Measurements from ENCODE around the gene RPSA. TPM values are rescaled to one million over a fixed set of nuclear protein-coding genes. Genes with fewer than 3 reads are reported as not detected.

The RPSA gene
- total RNA-seq, 1 donor from 2014 or later = 716 TPM

GRCh38 chr3:39428745-39429201 lies 22.3 kb downstream of the RPSA start:
- DNase-seq = no peak
- TF ChIP-seq, protein P1, sequence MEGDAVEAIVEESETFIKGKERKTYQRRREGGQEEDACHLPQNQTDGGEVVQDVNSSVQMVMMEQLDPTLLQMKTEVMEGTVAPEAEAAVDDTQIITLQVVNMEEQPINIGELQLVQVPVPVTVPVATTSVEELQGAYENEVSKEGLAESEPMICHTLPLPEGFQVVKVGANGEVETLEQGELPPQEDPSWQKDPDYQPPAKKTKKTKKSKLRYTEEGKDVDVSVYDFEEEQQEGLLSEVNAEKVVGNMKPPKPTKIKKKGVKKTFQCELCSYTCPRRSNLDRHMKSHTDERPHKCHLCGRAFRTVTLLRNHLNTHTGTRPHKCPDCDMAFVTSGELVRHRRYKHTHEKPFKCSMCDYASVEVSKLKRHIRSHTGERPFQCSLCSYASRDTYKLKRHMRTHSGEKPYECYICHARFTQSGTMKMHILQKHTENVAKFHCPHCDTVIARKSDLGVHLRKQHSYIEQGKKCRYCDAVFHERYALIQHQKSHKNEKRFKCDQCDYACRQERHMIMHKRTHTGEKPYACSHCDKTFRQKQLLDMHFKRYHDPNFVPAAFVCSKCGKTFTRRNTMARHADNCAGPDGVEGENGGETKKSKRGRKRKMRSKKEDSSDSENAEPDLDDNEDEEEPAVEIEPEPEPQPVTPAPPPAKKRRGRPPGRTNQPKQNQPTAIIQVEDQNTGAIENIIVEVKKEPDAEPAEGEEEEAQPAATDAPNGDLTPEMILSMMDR (IDR thresholded peaks at IDR 0.05; ENCODE audit: partially characterized antibody, unreplicated experiment) = no peak

DNA sequence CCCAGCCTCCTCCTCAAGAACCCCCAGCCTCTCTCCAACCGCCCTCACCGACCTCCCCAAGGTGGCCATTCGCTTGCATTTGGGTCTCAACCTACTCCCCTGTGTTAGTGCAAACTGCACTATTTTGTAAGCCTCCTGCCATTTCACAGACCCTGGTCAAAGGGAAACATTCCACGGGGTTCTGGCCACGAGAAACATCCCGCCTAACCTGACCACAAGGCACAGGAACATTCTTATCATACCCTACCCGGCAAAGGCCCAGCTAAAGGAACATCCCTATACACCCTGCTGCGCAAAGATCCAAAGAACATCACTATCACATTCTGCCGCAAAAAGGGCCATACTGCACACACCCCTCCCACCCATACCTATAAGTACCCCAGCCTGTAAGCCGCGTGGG lies 22.9 kb downstream of the RPSA start:
- TF ChIP-seq, protein P1 (IDR thresholded peaks at IDR 0.05; ENCODE audit: partially characterized antibody, unreplicated experiment) = no peak
- no peaks in the 10 kb centered on the region for H3K4me1 Mint-ChIP-seq (ENCODE audit: low read depth, unreplicated experiment)
- no peak overlapping the region for H3K4me3 Mint-ChIP-seq (ENCODE audit: unreplicated experiment)
- H3K9me3 Mint-ChIP-seq (ENCODE audit: unreplicated experiment) = no peaks in the 10 kb centered on the region
- no peaks in the 10 kb centered on the region for H3K27me3 Mint-ChIP-seq (ENCODE audit: unreplicated experiment)
- no peak for DNase-seq
- H3K27ac Mint-ChIP-seq (ENCODE audit: unreplicated experiment) = no peak overlapping the region
- H3K36me3 Mint-ChIP-seq (ENCODE audit: unreplicated experiment) = no peaks in the 10 kb centered on the region

More at GRCh38 chr3:39428745-39429201, 22.3 kb downstream of the RPSA start:
- Mint-ChIP-seq H3K4me3 (ENCODE audit: unreplicated experiment) (no peak overlapping the region), H3K4me1 (ENCODE audit: low read depth, unreplicated experiment) (peaks cover 2% of the 10 kb centered on the region), H3K36me3 (ENCODE audit: unreplicated experiment) (no peaks in the 10 kb centered on the region), H3K27me3 (ENCODE audit: unreplicated experiment) (no peaks in the 10 kb centered on the region), H3K27ac (ENCODE audit: unreplicated experiment) (no peak overlapping the region), H3K9me3 (ENCODE audit: unreplicated experiment) (no peaks in the 10 kb centered on the region)

DNA sequence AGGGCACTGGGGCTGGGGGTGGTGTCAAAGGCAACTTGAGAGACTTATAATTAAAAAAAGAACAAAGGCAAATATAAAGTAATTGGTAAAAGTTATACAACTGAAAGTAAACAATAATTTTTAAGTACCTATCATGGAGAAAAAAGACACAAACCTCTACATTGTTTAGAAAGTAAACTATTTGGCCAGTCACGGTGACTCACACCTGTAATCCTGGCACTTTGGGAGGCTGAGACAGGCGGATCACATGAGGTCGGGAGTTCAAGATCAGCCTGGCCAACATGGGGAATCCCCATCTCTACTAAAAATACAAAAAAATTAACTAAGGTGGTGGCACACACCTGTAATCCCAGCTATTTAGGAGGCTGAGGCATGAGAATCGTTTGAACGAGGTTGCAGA lies 25.8 kb downstream of the RPSA start:
- no peaks in the 10 kb centered on the region for H3K27me3 Mint-ChIP-seq (ENCODE audit: unreplicated experiment)
- H3K4me1 Mint-ChIP-seq (ENCODE audit: low read depth, unreplicated experiment) = peaks cover 1% of the 10 kb centered on the region
- no peaks in the 10 kb centered on the region for H3K9me3 Mint-ChIP-seq (ENCODE audit: unreplicated experiment)
- TF ChIP-seq, protein P1 (IDR thresholded peaks at IDR 0.05; ENCODE audit: partially characterized antibody, unreplicated experiment) = no peak
- H3K36me3 Mint-ChIP-seq (ENCODE audit: unreplicated experiment) = no peaks in the 10 kb centered on the region
- no peak overlapping the region for H3K27ac Mint-ChIP-seq (ENCODE audit: unreplicated experiment)
- no peak overlapping the region for H3K4me3 Mint-ChIP-seq (ENCODE audit: unreplicated experiment)
- no peak for DNase-seq

DNA sequence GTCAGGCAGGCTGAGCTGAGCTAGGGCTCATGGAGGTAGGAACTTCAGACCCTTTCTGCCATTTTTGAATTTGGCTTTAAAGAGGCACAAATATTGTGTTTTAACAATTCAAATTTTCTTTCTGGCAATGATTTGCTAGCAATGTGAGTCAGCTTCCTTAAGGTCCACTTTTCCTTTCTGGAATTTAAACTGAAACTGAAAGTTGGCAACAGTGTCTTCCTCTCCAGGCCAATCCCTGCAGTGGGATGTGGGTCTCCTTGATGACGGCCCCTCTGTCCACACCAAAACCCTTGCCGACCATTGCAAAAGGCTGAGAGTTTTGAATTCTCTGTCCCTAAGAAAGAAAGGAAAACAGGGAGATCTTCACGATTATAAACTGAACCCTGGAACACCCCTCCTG lies 27.1 kb downstream of the RPSA start:
- H3K4me1 Mint-ChIP-seq (ENCODE audit: low read depth, unreplicated experiment) = peaks cover 1% of the 10 kb centered on the region

DNA sequence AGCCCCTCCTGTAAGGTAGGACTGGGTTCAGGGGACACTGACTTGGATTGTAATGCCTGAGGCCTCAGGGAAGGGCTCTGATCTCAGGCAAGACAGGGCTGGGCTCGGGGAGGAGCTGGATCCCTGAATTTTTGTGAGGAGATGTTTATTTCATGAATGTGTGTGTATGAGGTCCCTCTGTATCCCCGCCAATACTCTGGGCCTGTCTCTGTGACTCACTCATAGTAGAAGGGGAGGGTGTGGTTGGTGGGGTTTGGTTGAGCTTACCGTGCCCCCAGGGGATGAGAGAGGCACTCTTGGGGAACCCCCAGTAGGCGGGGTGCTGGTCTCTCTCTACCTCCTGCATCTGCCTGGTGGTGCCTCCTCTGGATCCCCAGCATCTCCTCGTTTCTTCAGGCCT lies 28.1 kb downstream of the RPSA start:
- no peaks in the 10 kb centered on the region for H3K36me3 Mint-ChIP-seq (ENCODE audit: unreplicated experiment)
- no peak overlapping the region for H3K27ac Mint-ChIP-seq (ENCODE audit: unreplicated experiment)
- no peaks in the 10 kb centered on the region for H3K27me3 Mint-ChIP-seq (ENCODE audit: unreplicated experiment)
- TF ChIP-seq, protein P1 (IDR thresholded peaks at IDR 0.05; ENCODE audit: partially characterized antibody, unreplicated experiment) = no peak
- H3K9me3 Mint-ChIP-seq (ENCODE audit: unreplicated experiment) = no peaks in the 10 kb centered on the region
- H3K4me1 Mint-ChIP-seq (ENCODE audit: low read depth, unreplicated experiment) = peaks cover 1% of the 10 kb centered on the region
- DNase-seq = no peak
- H3K4me3 Mint-ChIP-seq (ENCODE audit: unreplicated experiment) = no peak overlapping the region

More for the DNA sequence above, 27.1 kb downstream of the RPSA start:
- TF ChIP-seq, protein P1 (IDR thresholded peaks at IDR 0.05; ENCODE audit: partially characterized antibody, unreplicated experiment) = no peak
- Mint-ChIP-seq H3K27me3 (ENCODE audit: unreplicated experiment) (no peaks in the 10 kb centered on the region), H3K27ac (ENCODE audit: unreplicated experiment) (no peak overlapping the region), H3K36me3 (ENCODE audit: unreplicated experiment) (no peaks in the 10 kb centered on the region), H3K4me3 (ENCODE audit: unreplicated experiment) (no peak overlapping the region), H3K9me3 (ENCODE audit: unreplicated experiment) (no peaks in the 10 kb centered on the region)
- no peak for DNase-seq
